DMS53 (cell line): ENCODE results near the gene UBASH3A.
"Not testable (repeated sequence)": the region's sequence is repeated elsewhere in the genome, so short reads cannot be mapped to it uniquely, and the experiment has no call there.

Experiments used
- DNase-seq: peaks from one replicate; lab custom pipeline; 2025; lab: John Stamatoyannopoulos, UW

UBASH3A gene

DNA sequence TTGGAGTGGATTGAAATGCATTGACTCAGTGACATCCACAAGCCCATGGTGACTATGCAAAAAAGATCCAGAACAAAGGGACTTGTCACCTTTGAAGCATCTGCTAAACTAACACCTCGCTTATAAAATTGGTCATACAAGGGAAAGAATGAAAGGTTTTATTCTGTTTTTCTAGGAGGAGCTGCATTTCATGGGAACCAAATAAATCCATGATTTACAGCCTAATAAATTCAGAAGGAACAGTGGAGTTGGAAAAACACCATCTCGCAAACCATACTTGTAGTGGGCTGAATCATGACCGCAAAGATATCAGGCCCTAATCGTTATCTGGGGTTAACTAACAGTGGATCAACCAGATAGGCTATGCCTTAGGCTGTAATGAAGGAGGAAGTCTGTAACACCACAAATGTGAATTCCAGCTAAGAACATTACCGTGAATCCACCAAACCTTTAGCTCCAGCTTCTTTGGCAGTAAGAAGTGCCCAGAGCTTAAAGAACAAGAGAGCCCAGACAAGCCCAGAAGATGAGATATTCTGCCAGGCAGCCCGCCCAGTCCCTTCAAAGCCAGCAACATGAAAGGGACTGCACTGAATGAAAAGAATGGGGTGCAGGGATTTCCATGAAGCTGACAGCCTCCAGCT is 64.9 kb downstream of the UBASH3A start:
- DNase-seq, result no peak

- no peak for DNase-seq
Observed at GRCh38 chr21:42469272-42469671, 65.6 kb downstream of the UBASH3A start.

DNA sequence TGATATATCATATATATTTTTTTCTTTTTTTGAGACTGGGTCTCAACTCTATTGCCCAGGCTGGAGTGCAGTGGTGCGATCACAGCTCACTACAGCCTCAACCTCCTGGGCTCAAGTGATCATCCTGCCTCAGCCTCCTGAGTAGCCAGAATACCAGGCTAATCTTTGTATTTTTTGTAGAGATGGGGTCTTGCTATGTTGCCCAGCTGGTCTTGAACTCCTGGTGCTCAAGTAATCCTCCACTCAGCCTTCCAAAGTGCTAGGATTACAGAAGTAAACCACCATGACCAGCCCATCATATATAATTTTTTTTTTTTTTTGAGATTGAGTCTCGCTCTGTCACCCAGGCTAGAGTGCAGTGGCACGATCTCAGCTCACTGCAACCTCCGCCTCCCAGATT is 66.0 kb downstream of the UBASH3A start:
- not testable (repeated sequence) for DNase-seq

GRCh38 chr21:42471206-42471605 is 67.5 kb downstream of the UBASH3A start:
- DNase-seq, result no peak

- DNase-seq, result no peak
Observed at GRCh38 chr21:42471716-42472330, 68.1 kb downstream of the UBASH3A start.

- DNase-seq, result no peak
Observed at GRCh38 chr21:42472521-42472920, 68.8 kb downstream of the UBASH3A start.

DNA sequence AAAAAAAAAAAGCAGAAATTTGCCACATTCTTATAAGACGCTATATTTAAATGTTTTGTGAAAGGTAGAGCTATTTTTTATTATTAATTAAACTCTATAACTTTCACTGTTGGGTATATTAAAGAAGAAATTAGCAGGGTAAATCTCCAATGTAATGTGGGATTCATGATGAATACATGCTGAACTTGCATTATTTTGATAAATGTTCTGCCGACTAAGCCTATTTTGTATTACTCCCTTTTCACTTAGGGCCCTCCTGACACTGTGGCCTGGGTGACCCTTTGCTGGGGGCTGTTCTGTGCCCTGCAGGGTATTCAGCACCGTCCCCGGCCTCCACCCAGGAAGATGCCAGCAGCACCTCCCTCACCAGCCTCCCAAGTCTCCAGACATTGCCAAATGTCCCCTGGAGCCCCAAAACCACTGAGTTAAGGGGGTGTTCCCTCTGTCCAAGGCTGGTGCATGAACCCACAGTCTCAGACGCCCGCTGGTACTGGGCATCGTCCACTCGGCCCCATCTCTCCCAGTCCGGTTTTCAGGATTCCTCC is 69.9 kb downstream of the UBASH3A start:
- DNase-seq, result no peak

GRCh38 chr21:42474043-42474831 is 70.5 kb downstream of the UBASH3A start:
- DNase-seq, result peak; percentile 91

GRCh38 chr21:42475036-42475435 is 71.3 kb downstream of the UBASH3A start:
- no peak for DNase-seq

GRCh38 chr21:42475526-42476387 is 72.1 kb downstream of the UBASH3A start:
- DNase-seq, result no peak

- no peak for DNase-seq
Observed at GRCh38 chr21:42476388-42477331, 73.0 kb downstream of the UBASH3A start.

GRCh38 chr21:42478504-42478903 is 74.8 kb downstream of the UBASH3A start:
- DNase-seq, result no peak

DNA sequence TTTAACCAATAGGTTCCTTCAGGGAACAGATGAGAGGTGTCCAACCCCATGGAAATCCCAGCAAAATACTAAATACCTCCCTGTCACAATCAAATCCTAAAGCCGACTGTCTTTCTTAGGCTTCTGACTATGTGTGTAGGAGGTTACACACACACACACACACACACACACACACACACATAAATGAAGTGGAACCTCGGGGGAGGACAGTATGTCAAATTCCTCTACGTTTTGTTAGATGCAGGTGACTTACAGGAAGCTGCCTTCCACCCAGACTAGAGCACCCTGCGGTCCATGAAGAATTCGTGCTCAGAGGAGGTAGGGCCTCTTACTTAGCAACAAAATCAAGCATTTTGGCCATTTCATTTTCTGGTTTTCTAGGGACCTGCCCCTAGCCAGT is 75.9 kb downstream of the UBASH3A start:
- no peak for DNase-seq

DNA sequence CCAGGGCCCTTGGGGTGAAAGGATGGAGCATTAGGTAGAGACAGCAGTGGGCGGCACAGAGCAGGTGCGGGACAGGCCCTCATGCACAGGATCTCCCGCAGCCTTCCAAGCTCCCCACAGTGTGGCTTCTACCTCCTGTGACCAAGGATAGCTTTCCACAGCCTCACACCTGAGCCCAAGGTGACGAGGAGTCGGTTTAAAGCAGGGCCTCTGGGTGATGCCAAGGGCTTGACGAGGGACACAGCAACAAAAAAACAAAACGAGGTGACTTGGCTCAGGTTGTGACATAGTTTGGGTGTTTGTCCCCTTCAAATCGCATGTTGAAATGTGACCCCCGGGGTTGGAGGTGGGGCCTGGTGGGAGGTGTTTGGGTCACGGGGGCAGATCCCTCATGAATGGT is 77.0 kb downstream of the UBASH3A start:
- no peak for DNase-seq

- DNase-seq, result no peak
Observed at GRCh38 chr21:42481169-42481568, 77.5 kb downstream of the UBASH3A start.

GRCh38 chr21:42484966-42485365 is 81.3 kb downstream of the UBASH3A start:
- no peak for DNase-seq

GRCh38 chr21:42486072-42486471 is 82.4 kb downstream of the UBASH3A start:
- no peak for DNase-seq

GRCh38 chr21:42486531-42486930 is 82.8 kb downstream of the UBASH3A start:
- DNase-seq, result no peak

- no peak for DNase-seq
Observed at GRCh38 chr21:42489006-42489563, 85.4 kb downstream of the UBASH3A start.

DNA sequence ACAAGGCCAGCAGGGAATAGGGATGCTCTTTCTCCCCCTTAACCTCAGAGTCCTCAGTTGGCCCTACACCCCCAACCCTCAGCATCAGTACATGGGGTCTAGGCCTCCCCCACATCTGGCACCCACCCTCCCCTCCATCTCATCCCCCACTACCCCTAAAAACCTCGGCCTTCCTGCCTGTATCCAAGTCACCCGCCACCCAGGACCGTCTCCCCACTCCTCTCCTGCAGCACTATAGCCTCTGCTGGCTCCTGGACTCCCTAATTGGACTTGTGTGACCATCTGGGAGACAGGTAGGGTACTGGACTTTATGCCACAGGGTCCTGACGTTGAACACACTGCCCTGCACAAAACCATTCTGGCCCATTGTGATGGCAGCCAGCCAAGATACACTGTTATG is 86.3 kb downstream of the UBASH3A start:
- DNase-seq, result no peak
